DOHH2 (cell line): ENCODE measurements around the gene RUNX1.

Experiments
- EZH2phosphoT487 ChIP-seq: fragments of 200-600 bp; sonication (generic); IDR thresholded peaks from 2 replicates; pipeline ENCODE4 v1.6.1; 2017; ENCODE audit warnings: borderline replicate concordance, mild to moderate bottlenecking, antibody characterized with exemption, low read length, moderate library complexity, mixed read lengths
- TF ChIP-seq, protein P1 (sequence below): fragments of 200-600 bp; sonication (generic); IDR thresholded peaks from one replicate; pipeline ENCODE4 v1.5.1; 2014; ENCODE audit warnings: antibody characterized with exemption, mild to moderate bottlenecking, low read depth, low read length; ENCODE audit not compliant: poor library complexity, severe bottlenecking

DNA sequence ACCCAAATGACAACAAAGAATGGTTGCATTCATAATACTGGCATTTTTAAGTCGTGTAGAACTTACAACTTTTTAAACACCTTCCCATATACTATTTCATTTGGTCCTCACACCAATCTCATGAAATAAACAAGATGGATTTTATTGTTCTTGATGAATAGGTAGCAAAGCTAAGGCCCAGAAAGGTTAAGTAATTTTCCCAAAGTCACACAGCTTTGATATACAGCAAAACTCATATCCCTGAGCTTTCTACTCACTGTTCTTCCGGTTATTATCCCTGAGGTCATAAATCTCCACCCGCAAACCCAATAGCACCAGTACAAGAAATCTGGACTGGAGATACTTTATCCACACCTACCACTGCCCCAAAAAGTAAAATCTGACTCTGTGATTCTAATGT lies 186.2 kb downstream of the RUNX1 start:
- TF ChIP-seq EZH2phosphoT487 = no peak
- TF ChIP-seq, protein P1, sequence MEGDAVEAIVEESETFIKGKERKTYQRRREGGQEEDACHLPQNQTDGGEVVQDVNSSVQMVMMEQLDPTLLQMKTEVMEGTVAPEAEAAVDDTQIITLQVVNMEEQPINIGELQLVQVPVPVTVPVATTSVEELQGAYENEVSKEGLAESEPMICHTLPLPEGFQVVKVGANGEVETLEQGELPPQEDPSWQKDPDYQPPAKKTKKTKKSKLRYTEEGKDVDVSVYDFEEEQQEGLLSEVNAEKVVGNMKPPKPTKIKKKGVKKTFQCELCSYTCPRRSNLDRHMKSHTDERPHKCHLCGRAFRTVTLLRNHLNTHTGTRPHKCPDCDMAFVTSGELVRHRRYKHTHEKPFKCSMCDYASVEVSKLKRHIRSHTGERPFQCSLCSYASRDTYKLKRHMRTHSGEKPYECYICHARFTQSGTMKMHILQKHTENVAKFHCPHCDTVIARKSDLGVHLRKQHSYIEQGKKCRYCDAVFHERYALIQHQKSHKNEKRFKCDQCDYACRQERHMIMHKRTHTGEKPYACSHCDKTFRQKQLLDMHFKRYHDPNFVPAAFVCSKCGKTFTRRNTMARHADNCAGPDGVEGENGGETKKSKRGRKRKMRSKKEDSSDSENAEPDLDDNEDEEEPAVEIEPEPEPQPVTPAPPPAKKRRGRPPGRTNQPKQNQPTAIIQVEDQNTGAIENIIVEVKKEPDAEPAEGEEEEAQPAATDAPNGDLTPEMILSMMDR = no peak
